Endothelial cell of umbilical vein (primary cell): Measurements from ENCODE around the gene CD200R1. TPM values are rescaled to one million over a fixed set of nuclear protein-coding genes. Genes with fewer than 3 reads are reported as not detected.

ENCODE experiments used
- BruUV-seq: library from RNA; stranded (reverse); fragments of 400-500 nt; replicated peaks from 2 replicates; lab custom pipeline; 2021; lab: Mats Ljungman, UMichigan
- CTCF ChIA-PET: fragments of 300-600, 350-600 bp; sonication (Branson Sonifier 250); formaldehyde crosslinking; loops from one replicate; lab custom pipeline; 2021; ENCODE audit warnings: antibody characterized with exemption, inconsistent platforms; lab: Charles Lee
- POLR2A ChIA-PET: fragments of 300-600, 350-600 bp; sonication (Branson Sonifier 250); formaldehyde crosslinking; loops from one replicate; lab custom pipeline; 2021; ENCODE audit warnings: antibody characterized with exemption, inconsistent platforms; lab: Charles Lee
- DNase-seq: peaks from one replicate; pipeline ENCODE4 v3.0.0-alpha.2; 2011; ENCODE audit warnings: low read depth, low spot score
- FAIRE-seq: peaks from 2 replicates; lab custom pipeline; 2011; peaks lifted over from hg19 to GRCh38; lab: Jason Lieb, UNC
- H2AFZ ChIP-seq: 2 replicates; pipeline ENCODE4 v1.6.0; 2012; ENCODE audit warnings: low read depth, low read length, control low read depth, inconsistent platforms
- H3K27ac ChIP-seq: 2 replicates; pipeline ENCODE4 v1.5.1; 2011; ENCODE audit warnings: low read depth, mild to moderate bottlenecking, control low read depth, low read length, moderate library complexity; ENCODE audit not compliant: insufficient read depth
- H3K27me3 ChIP-seq, 2 experiments: 2 replicates each; pipeline versions ENCODE4 v1.6.0 to v1.6.1; 2011; ENCODE audit warnings: low read length in 2 of 2, mixed read lengths in 1 of 2; ENCODE audit not compliant: control insufficient read depth in 2 of 2, insufficient read depth in 2 of 2
- H3K36me3 ChIP-seq, 2 experiments: 2 replicates in 1 of 2; 3 replicates in 1 of 2; pipeline ENCODE4 v1.5.1; 2011; ENCODE audit warnings: low read length in 2 of 2, mild to moderate bottlenecking in 1 of 2, moderate library complexity in 1 of 2; ENCODE audit not compliant: control insufficient read depth in 2 of 2, insufficient read depth in 2 of 2; ENCODE audit errors: extremely low read depth in 1 of 2
- H3K4me1 ChIP-seq: 3 replicates; pipeline ENCODE4 v1.5.1; 2011; ENCODE audit warnings: mild to moderate bottlenecking, low read length; ENCODE audit not compliant: control insufficient read depth, insufficient read depth; ENCODE audit errors: extremely low read depth
- H3K4me2 ChIP-seq: 2 replicates; pipeline ENCODE4 v1.6.1; 2011; ENCODE audit warnings: low read length, control low read depth, mixed read lengths; ENCODE audit not compliant: insufficient read depth
- H3K4me3 ChIP-seq, 3 experiments: fragments of 200-600 bp in 1 of 3; sonication (generic), shearing (Covaris generic) in 1 of 3; replicated peaks in 1 of 3; 2 replicates each; pipeline ENCODE4 v1.5.1; 2011 to 2016; ENCODE audit warnings: control low read depth in 3 of 3, low read length in 3 of 3, mild to moderate bottlenecking in 2 of 3, inconsistent platforms in 1 of 3, low read depth in 1 of 3, moderate library complexity in 1 of 3; ENCODE audit not compliant: insufficient read depth in 1 of 3
- H3K79me2 ChIP-seq: 2 replicates; pipeline ENCODE4 v1.6.0; 2012; ENCODE audit warnings: low read length, inconsistent platforms; ENCODE audit not compliant: control insufficient read depth, insufficient read depth
- H3K9ac ChIP-seq: replicated peaks from 2 replicates; pipeline ENCODE3; 2011; ENCODE audit warnings: low read length, control low read depth; ENCODE audit not compliant: insufficient read depth; ENCODE audit errors: extremely low read depth
- H3K9me1 ChIP-seq: replicated peaks from 3 replicates; pipeline ENCODE4 v1.6.0; 2011; ENCODE audit warnings: mild to moderate bottlenecking, low read length; ENCODE audit not compliant: control insufficient read depth, insufficient read depth; ENCODE audit errors: extremely low read depth
- H3K9me3 ChIP-seq: replicated peaks from 2 replicates; pipeline ENCODE4 v1.5.1; 2012; ENCODE audit warnings: low read length, inconsistent platforms; ENCODE audit not compliant: control insufficient read depth, insufficient read depth
- H4K20me1 ChIP-seq: replicated peaks from 2 replicates; pipeline ENCODE3; 2011; ENCODE audit warnings: mild to moderate bottlenecking, low read length; ENCODE audit not compliant: control insufficient read depth, insufficient read depth; ENCODE audit errors: extremely low read depth
- CTCF ChIP-seq, 2 donors: IDR thresholded peaks; 1 replicate in 1 of 2; 2 replicates in 1 of 2; pipeline ENCODE4 v1.5.1; 2011; ENCODE audit warnings: low read length in 2 of 2, mild to moderate bottlenecking in 2 of 2, moderate library complexity in 2 of 2, control low read depth in 1 of 2, inconsistent platforms in 1 of 2, low read depth in 1 of 2; ENCODE audit not compliant: insufficient read depth in 1 of 2; ENCODE audit errors: extremely low read depth in 1 of 2
- EZH2 ChIP-seq: IDR thresholded peaks from 2 replicates; pipeline ENCODE4 v1.6.1; 2012; ENCODE audit warnings: borderline replicate concordance, low read depth, mild to moderate bottlenecking, moderate library complexity, low read length, inconsistent platforms; ENCODE audit not compliant: severe bottlenecking
- FOS ChIP-seq: IDR thresholded peaks from 2 replicates; pipeline ENCODE4 v1.6.1; 2011; ENCODE audit warnings: mild to moderate bottlenecking, low read length, moderate library complexity, borderline replicate concordance; ENCODE audit not compliant: insufficient read depth
- GATA2 ChIP-seq: IDR thresholded peaks from 2 replicates; pipeline ENCODE4 v1.7.0; 2011; ENCODE audit warnings: low read depth, mild to moderate bottlenecking, moderate library complexity, mixed read lengths, low read length; ENCODE audit not compliant: insufficient read length, insufficient read depth
- JUN ChIP-seq: IDR thresholded peaks from 2 replicates; pipeline ENCODE4 v1.6.1; 2011; ENCODE audit warnings: borderline replicate concordance, low read depth; ENCODE audit not compliant: insufficient read length, insufficient read depth
- MAX ChIP-seq: IDR thresholded peaks from 2 replicates; pipeline ENCODE4 v1.6.1; 2011; ENCODE audit not compliant: insufficient read depth, insufficient read length
- MYC ChIP-seq: IDR thresholded peaks from one replicate; pipeline ENCODE4 v1.6.1; 2011; ENCODE audit warnings: mild to moderate bottlenecking, low read depth, low read length
- POLR2A ChIP-seq: IDR thresholded peaks from 2 replicates; pipeline ENCODE4 v1.6.1; 2012; ENCODE audit warnings: low read depth, mild to moderate bottlenecking, control low read depth, low read length
- POLR2AphosphoS5 ChIP-seq: IDR thresholded peaks from 2 replicates; pipeline ENCODE4 v1.6.1; 2012; ENCODE audit warnings: low read depth, mild to moderate bottlenecking, control low read depth, low read length, moderate library complexity; ENCODE audit not compliant: insufficient read depth
- dilution Hi-C: fragments of 300-500 bp; cut with MboI; formaldehyde crosslinking; loops from one replicate; pipeline ENCODE4 v1.15.0; 2019; ENCODE audit warnings: low sequenced_read_pairs; ENCODE audit not compliant: extremely low pct_ligation_motif_present
- intact Hi-C: fragments of 100-400 bp; cut with micrococcal nuclease; formaldehyde crosslinking; loops from one replicate; pipeline ENCODE4 v1.10.0; 2022
- polyA plus RNA-seq, 4 experiments: library from polyadenylated mRNA; depleted of rRNA in 3 of 4; stranded (reverse) in 3 of 4; unstranded in 1 of 4; fragments of >200 nt; gene quantifications; 2 replicates each; pipeline versions ENCODE4 v1.2.1 to v1.2.3, GENCODE V29; 2011 to 2012; ENCODE audit warnings: missing spikeins in 1 of 4
- total RNA-seq: library from RNA; stranded (reverse); gene quantifications from 2 replicates; pipeline ENCODE4 v1.2.3, GENCODE V29; 2021

The CD200R1 gene
- total and polyA plus RNA-seq, 2 donors (not counting 3 experiments of a cell fraction or from before 2014, with no cell fraction given) = not detected

GRCh38 chr3:113018536-113019181 lies 43.8 kb upstream of the CD200R1 start:
- Histone ChIP-seq H3K9me3 (no peaks in the 10 kb centered on the region), H3K79me2 (peaks cover 50% of the 10 kb centered on the region), H3K9ac (peak overlapping the region; percentile 93), H3K4me2 (peak overlapping the region; percentile 86), H3K4me1 (peaks cover 16% of the 10 kb centered on the region), H3K36me3 (peaks cover 2 to 7% of the 10 kb centered on the region in 2 experiments), H3K9me1 (no peaks in the 10 kb centered on the region), H3K27ac (peak overlapping the region; percentile 75), H3K27me3 (no peaks in the 10 kb centered on the region), H2AFZ (peak overlapping the region; percentile 91), H4K20me1 (no peaks in the 10 kb centered on the region), H3K4me3 (peak overlapping the region; percentile 83 to 91 (median 83))
- BruUV-seq = TSS peak; percentile 26
- no peak for DNase-seq
- ChIA-PET POLR2A (interaction anchor here (0.6 to 1.3 kb wide), 3 partner anchors 12 to 377 kb away, joined by 3 to 11 read pairs (median 5); no protein-coding TSS in a partner anchor), CTCF (interaction anchor here (1.4 to 6.7 kb wide), 6 partner anchors 16 to 376 kb away, joined by 3 to 60 read pairs (median 6); no protein-coding TSS in a partner anchor)
- intact Hi-C loops (loop anchor here (1.0 to 2.0 kb wide), 3 partner anchors 16 to 377 kb away; partner anchors contain the start of genes CCDC80 and GTPBP8), dilution Hi-C loops (no loop called here)
- FAIRE-seq = peak; percentile 73
- TF ChIP-seq FOS = no peak
- TF ChIP-seq JUN = no peak
- TF ChIP-seq MAX = no peak
- no peak for TF ChIP-seq CTCF (IDR thresholded peaks at IDR 0.05; ENCODE audit: extremely low read depth in 1 of 2, insufficient read depth in 1 of 2, low read depth in 1 of 2, low read length in 2 of 2)
- no peak for TF ChIP-seq POLR2AphosphoS5
- no peak for TF ChIP-seq POLR2A
- TF ChIP-seq MYC = no peak
- TF ChIP-seq EZH2 = no peak
- no peak for TF ChIP-seq GATA2
